ENCODE data around the gene OTULIN. TPM values are rescaled to one million over a fixed set of nuclear protein-coding genes. Genes with fewer than 3 reads are reported as not detected.

The OTULIN gene
- total and polyA plus RNA-seq, 2 of the 4 experiments (the other 2 are of a cell fraction), result 6.9 to 19.5 TPM

- Histone ChIP-seq H2BK20ac (ENCODE audit: low read depth, low read length) (no peak overlapping the region), H3K79me1 (ENCODE audit: low read depth in 1 of 2, low read length in 2 of 2) (peaks cover 0 to 8% of the 10 kb centered on the region in 2 experiments; a peak in 1 of 4 replicates), H2AFZ (replicated peaks; ENCODE audit: low read length, poor library complexity) (no peak overlapping the region), H2BK120ac (ENCODE audit: low read depth, low read length) (no peak overlapping the region), H3K23ac (ENCODE audit: low read depth, low read length) (no peak overlapping the region), H3K9ac (ENCODE audit: low read depth, low read length) (no peak overlapping the region), H2AK9ac (replicated peaks; ENCODE audit: low read depth, low read length, poor library complexity) (no peak overlapping the region), H3K4me3 (ENCODE audit: insufficient read depth, low read depth, low read length) (no peak overlapping the region), H2BK15ac (ENCODE audit: low read depth, low read length) (no peak overlapping the region), H2BK5ac (ENCODE audit: low read depth, low read length, poor library complexity, severe bottlenecking) (no peak overlapping the region), H3K56ac (ENCODE audit: extremely low read depth, insufficient read depth, low read length) (no peak overlapping the region), H3K27me3 (ENCODE audit: control insufficient read depth, insufficient read depth, low read length) (no peaks in the 10 kb centered on the region), H2AK5ac (ENCODE audit: low read depth, low read length) (peak overlapping the region; percentile 29; the same call in 1 of the 2 replicates), H3K27ac (ENCODE audit: insufficient read depth, low read length) (no peak overlapping the region), H4K20me1 (ENCODE audit: insufficient read depth, low read length) (no peaks in the 10 kb centered on the region), H3K14ac (replicated peaks; ENCODE audit: low read depth, low read length) (no peak overlapping the region), H4K91ac (ENCODE audit: insufficient read depth, low read depth, low read length) (peak overlapping the region; percentile 33; the same call in 1 of the 2 replicates), H4K8ac (ENCODE audit: low read depth in 2 of 2, low read length in 2 of 2) (no peak overlapping the region), H3K4me1 (ENCODE audit: control insufficient read depth, insufficient read depth, low read length) (peaks cover 10% of the 10 kb centered on the region), H3K18ac (ENCODE audit: low read depth, low read length) (no peak overlapping the region), H3K4me2 (ENCODE audit: low read depth, low read length) (no peak overlapping the region), H3K9me3 (ENCODE audit: control insufficient read depth, insufficient read depth, low read length) (no peaks in the 10 kb centered on the region), H4K5ac (ENCODE audit: low read depth, low read length) (no peak overlapping the region), H3K4ac (ENCODE audit: low read depth, low read length) (no peak overlapping the region; the same call in 1 of the 2 replicates), H3K9me1 (ENCODE audit: insufficient read depth, low read length) (peaks cover 11% of the 10 kb centered on the region), H3K36me3 (ENCODE audit: control insufficient read depth, insufficient read depth, low read length) (no peaks in the 10 kb centered on the region)
- dilution Hi-C loops (cut with HindIII; ENCODE audit: low sequenced_read_pairs, unreplicated experiment) (no loop called here), in situ Hi-C loops (cut with MboI; ENCODE audit: low sequenced_read_pairs) (no loop called here), intact Hi-C loops (cut with micrococcal nuclease) (loop anchor here (1.0 to 5.0 kb wide), 7 partner anchors 43 to 454 kb away; partner anchors contain the start of gene ANKH)
- no TSS peak for BruUV-seq (replicated peaks)
- ATAC-seq (ENCODE audit: low read depth) (no peak), DNase-seq (no peak)
- TF ChIP-seq POLR2A (IDR thresholded peaks at IDR 0.05; ENCODE audit: low read depth, low read length), result 0 out of 2 replicates have a peak, but pooled peaks have one; percentile 2
- no peak for TF ChIP-seq SMC3 (IDR thresholded peaks at IDR 0.05; ENCODE audit: low read depth, low read length)
- POLR2A ChIA-PET (ENCODE audit: unreplicated experiment), result no interaction called here
- WGBS, 2 experiments (ENCODE audit: extremely low coverage in 2 of 2, insufficient read length in 1 of 2), result no CpG with 5 or more reads among the region's 7 CpGs
- CTCF ChIA-PET, result interaction anchor here (0.6 to 4.0 kb wide), 12 partner anchors 19 to 287 kb away, joined by 3 to 30 read pairs (median 4); partner anchors contain the start of gene ANKH
Observed at GRCh38 chr5:14727928-14728458, 63.5 kb downstream of the OTULIN start.

All from IMR-90 (cell line).